Mammary epithelial cell (primary cell): ENCODE results near the gene LIN7C.

Experiments
- EZH2 ChIP-seq: IDR thresholded peaks from 2 replicates; pipeline ENCODE4 v1.6.1; 2012; ENCODE audit warnings: low read length, inconsistent platforms, borderline replicate concordance
- TF ChIP-seq, protein P1 (sequence below), 2 donors: IDR thresholded peaks in 1 of 2; conservative IDR thresholded peaks in 1 of 2; 2 replicates each; pipeline ENCODE4 v1.5.1; 2011 to 2012; ENCODE audit warnings: inconsistent platforms in 2 of 2, low read length in 2 of 2, mild to moderate bottlenecking in 2 of 2, control low read depth in 1 of 2, low read depth in 1 of 2; ENCODE audit not compliant: insufficient read depth in 1 of 2; ENCODE audit errors: extremely low read depth in 1 of 2

GRCh38 chr11:27481992-27482391 lies 24.6 kb downstream of the LIN7C start:
- TF ChIP-seq, protein P1, sequence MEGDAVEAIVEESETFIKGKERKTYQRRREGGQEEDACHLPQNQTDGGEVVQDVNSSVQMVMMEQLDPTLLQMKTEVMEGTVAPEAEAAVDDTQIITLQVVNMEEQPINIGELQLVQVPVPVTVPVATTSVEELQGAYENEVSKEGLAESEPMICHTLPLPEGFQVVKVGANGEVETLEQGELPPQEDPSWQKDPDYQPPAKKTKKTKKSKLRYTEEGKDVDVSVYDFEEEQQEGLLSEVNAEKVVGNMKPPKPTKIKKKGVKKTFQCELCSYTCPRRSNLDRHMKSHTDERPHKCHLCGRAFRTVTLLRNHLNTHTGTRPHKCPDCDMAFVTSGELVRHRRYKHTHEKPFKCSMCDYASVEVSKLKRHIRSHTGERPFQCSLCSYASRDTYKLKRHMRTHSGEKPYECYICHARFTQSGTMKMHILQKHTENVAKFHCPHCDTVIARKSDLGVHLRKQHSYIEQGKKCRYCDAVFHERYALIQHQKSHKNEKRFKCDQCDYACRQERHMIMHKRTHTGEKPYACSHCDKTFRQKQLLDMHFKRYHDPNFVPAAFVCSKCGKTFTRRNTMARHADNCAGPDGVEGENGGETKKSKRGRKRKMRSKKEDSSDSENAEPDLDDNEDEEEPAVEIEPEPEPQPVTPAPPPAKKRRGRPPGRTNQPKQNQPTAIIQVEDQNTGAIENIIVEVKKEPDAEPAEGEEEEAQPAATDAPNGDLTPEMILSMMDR (conservative IDR thresholded peaks at IDR 0.05 in 1 of 2, IDR thresholded peaks at IDR 0.05 in 1 of 2; ENCODE audit: extremely low read depth in 1 of 2, insufficient read depth in 1 of 2, low read depth in 1 of 2, low read length in 2 of 2), result no peak
- TF ChIP-seq EZH2, result no peak
